ENCODE results near the gene CAMTA1.
"Not testable (repeated sequence)": the region's sequence is repeated elsewhere in the genome, so short reads cannot be mapped to it uniquely, and the experiment has no call there.

The CAMTA1 gene

DNA sequence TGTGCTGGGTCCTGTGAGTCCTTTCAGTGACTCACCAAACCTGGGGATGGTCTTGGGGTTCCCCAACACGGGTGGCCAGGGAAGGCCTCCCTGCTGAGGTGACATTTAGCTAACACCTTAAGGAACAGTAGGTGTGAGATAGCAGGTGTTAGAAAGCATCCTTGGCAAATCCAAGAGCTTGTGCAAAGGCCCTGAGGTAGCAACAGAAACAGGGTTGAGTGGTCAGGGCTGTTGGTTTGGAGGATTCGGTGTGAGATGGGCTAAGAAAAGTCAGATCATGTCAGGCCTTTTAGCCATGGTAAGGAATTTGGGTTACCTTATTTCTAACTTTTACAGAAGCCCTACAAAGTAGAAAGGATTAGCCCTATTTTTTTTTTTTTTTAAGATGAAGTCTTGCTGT, 343.0 kb downstream of the CAMTA1 start:
- TF ChIP-seq, protein P1, sequence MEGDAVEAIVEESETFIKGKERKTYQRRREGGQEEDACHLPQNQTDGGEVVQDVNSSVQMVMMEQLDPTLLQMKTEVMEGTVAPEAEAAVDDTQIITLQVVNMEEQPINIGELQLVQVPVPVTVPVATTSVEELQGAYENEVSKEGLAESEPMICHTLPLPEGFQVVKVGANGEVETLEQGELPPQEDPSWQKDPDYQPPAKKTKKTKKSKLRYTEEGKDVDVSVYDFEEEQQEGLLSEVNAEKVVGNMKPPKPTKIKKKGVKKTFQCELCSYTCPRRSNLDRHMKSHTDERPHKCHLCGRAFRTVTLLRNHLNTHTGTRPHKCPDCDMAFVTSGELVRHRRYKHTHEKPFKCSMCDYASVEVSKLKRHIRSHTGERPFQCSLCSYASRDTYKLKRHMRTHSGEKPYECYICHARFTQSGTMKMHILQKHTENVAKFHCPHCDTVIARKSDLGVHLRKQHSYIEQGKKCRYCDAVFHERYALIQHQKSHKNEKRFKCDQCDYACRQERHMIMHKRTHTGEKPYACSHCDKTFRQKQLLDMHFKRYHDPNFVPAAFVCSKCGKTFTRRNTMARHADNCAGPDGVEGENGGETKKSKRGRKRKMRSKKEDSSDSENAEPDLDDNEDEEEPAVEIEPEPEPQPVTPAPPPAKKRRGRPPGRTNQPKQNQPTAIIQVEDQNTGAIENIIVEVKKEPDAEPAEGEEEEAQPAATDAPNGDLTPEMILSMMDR (IDR thresholded peaks at IDR 0.05; ENCODE audit: insufficient read depth, missing control alignments): no peak
- FAIRE-seq: no peak
- no peak for DNase-seq (ENCODE audit: insufficient read length, low spot score)

DNA sequence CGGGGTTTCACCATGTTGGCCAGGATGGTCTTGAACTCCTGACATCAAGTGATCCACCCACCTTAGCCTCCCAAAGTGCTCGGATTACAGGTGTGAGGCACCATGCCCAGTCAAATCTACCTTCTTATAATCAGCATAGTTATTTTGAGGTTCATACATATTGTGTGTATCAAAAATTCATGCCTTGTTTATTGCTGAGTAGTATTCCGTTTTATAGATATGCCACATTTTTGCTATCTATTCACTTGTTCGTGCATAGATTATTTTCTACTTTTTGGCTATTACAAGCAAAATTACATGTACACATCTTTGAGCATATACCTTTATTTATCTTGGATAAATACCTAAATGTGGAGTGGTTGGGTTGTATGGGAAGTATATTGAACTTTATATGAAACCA, 344.9 kb downstream of the CAMTA1 start:
- no peak for DNase-seq (ENCODE audit: insufficient read length, low spot score)
- FAIRE-seq: no peak
- TF ChIP-seq, protein P1 (IDR thresholded peaks at IDR 0.05; ENCODE audit: insufficient read depth, missing control alignments): no peak

DNA sequence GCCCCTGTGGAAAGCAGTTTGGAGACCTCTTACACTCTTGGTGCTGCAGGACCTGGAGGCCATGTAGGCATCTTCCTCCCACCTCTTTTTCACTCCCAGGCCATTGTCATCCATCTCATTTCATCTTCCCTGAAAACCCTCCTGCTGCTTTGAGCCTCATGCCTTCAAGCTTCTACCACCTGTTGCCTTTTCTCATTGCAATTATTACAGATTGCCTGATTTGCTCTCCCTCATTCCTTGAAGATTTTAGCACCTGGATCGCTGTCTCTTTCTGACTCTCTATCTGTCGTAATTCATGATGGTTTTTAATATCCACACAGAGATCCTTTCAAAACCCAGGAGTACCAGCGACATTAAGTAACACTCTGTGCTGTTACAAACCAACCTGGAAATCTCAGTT, 350.2 kb downstream of the CAMTA1 start:
- TF ChIP-seq, protein P1 (IDR thresholded peaks at IDR 0.05; ENCODE audit: insufficient read depth, missing control alignments): no peak
- FAIRE-seq: no peak
- no peak for DNase-seq (ENCODE audit: insufficient read length, low spot score)

DNA sequence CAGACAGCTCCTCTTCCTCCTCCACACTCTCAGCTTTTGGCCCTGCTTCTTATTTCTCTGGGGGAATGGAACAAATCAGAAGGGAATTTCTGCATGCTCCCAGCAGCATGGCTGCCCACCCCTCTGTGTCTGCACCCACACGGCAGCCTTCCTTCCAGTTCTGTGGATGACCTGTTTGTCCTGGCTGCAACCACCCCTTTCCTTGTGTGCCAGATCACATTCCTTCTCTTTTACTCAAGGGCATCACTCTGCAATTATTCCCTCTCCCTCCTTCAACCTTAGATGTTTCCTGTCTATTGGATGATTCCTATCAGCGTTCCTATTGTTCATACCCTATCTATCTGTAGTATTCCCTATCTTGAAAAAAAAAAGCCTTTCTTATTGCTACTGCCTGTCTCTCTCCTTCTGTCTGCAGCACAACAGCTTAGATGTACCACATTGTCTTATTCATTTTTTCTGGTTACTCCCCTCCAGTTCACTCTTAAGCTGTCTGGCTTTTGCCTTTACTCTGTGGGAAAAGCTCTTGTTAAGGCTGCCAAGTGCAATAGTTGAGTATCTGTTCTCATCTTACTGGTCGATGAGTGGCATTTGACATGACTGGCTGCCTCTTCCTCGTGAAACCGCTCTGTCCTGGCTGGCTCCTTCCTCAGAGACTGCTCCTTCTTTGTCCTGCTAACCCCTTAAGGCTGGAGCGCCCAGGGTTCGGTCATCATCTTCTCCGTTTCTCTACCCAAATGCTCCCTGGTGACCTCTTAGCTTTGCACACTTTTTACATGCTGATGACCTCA, 351.1 kb downstream of the CAMTA1 start:
- DNase-seq (ENCODE audit: insufficient read length, low spot score) (no peak), FAIRE-seq (no peak)
- TF ChIP-seq, protein P1 (IDR thresholded peaks at IDR 0.05; ENCODE audit: insufficient read depth, missing control alignments): no peak

DNA sequence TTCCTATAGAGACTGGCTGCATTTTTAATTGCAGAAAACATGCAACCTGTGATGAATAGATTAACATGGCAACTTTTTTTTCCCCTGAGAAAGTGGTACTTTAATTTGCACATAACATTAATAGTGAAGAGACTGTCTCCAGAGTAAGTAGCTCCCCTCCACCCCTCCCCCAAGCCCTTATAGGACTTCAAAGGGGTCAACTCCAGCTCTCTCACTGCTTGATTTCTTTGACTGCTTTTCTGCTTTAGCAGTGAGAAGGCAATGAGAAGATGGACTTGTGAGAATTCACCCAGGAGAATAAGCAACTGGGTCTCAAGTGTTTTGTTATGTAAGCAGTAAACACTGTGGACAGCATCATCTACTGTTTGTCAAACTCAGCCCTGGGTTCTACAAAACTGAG, 355.0 kb downstream of the CAMTA1 start:
- DNase-seq (ENCODE audit: insufficient read length, low spot score) (no peak), FAIRE-seq (no peak)
- TF ChIP-seq, protein P1 (IDR thresholded peaks at IDR 0.05; ENCODE audit: insufficient read depth, missing control alignments): no peak

DNA sequence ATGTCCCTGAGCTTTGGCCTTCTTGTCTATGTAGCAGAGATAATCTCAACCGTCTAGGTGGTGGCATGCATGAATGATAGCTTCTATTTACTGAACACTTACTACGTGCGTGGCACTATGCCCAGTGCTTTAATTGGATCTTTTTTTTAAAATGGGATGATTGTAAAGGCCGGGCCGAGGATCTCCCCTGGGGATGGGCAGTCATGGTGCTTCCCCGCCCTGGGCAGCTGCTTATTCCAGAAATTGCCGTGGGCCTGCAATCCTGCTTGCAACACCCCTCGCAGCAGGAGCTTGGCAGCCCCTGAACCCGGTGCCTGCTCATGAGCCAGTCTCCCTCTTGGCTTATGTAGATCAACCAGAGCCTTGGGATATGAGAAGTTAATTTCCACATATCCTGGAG, 360.7 kb downstream of the CAMTA1 start:
- TF ChIP-seq, protein P1 (IDR thresholded peaks at IDR 0.05; ENCODE audit: insufficient read depth, missing control alignments): no peak
- DNase-seq (ENCODE audit: insufficient read length, low spot score) (no peak), FAIRE-seq (no peak)

DNA sequence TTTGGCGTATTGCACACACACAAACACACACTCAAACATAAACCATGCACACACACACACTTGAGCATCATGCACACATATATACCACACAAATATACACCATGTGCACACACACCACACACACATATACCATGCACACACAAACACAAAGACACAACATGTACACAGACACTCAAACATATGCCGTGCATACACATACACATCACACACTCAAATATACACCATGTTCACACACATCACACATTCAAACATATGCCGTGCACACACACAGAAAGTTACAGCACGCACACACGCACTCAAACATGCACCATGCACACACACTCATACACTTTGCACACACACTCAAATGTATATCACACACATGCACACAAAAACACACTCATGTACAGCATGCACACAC, 361.5 kb downstream of the CAMTA1 start:
- FAIRE-seq: no peak

DNA sequence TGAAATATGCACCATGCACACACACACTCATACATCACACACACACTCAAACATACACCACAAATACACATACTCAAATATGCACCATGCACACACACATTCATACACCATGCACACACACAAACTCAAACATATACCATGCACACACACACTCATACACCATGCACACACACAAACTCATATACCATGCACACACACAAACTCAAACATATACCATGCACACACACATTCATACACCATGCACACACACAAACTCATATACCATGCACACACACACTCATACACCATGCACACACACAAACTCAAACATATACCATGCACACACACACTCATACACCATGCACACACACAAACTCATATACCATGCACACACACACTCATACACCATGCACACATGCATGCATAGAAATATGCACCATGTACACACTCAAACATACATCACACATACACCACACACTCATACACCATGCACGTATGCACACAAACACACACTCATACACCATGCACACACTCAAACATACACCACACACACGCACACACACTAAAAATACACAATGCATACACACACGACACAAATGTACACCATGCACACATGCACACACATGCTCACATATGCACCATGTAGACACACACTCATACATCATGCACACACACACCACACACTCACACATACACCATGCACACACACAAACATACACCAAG, 362.5 kb downstream of the CAMTA1 start:
- not testable (repeated sequence) for FAIRE-seq; DNase-seq (ENCODE audit: insufficient read length, low spot score)

More for the DNA sequence above, 361.5 kb downstream of the CAMTA1 start:
- DNase-seq (ENCODE audit: insufficient read length, low spot score): no peak
- TF ChIP-seq, protein P1 (IDR thresholded peaks at IDR 0.05; ENCODE audit: insufficient read depth, missing control alignments): no peak
